ENCODE results near the gene KRTAP10-12. TPM values are rescaled to one million over a fixed set of nuclear protein-coding genes. Genes with fewer than 3 reads are reported as not detected.
A peak's percentile ranks its signal among the peaks of the same experiment; 100 is the strongest.
"Not testable (repeated sequence)": the region's sequence is repeated elsewhere in the genome, so short reads cannot be mapped to it uniquely, and the experiment has no call there.

Gene KRTAP10-12, protein sequence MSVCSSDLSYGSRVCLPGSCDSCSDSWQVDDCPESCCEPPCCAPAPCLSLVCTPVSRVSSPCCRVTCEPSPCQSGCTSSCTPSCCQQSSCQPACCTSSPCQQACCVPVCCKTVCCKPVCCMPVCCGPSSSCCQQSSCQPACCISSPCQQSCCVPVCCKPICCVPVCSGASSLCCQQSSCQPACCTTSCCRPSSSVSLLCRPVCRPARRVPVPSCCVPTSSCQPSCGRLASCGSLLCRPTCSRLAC
- total RNA-seq = not detected
- long read RNA-seq = 0 reads

DNA sequence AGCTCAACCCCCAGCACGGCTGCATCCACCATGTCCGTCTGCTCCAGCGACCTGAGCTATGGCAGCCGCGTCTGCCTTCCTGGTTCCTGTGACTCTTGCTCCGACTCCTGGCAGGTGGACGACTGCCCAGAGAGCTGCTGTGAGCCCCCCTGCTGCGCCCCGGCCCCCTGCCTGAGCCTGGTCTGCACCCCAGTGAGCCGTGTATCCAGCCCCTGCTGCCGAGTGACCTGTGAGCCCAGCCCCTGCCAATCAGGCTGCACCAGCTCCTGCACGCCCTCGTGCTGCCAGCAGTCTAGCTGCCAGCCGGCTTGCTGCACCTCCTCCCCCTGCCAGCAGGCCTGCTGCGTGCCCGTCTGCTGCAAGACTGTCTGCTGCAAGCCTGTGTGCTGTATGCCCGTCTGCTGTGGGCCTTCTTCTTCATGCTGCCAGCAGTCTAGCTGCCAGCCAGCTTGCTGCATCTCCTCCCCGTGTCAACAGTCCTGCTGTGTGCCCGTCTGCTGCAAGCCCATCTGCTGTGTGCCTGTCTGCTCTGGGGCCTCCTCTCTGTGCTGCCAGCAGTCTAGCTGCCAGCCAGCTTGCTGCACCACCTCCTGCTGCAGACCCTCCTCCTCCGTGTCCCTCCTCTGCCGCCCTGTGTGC lies at the start of gene KRTAP10-12:
TSS of gene KRTAP10-12 (plus strand) at position 1 of the 639 bp plus-strand sequence. CDS start at position 31, 30 bp downstream.
- DNase-seq (ENCODE audit: low spot score); intact Hi-C loops (cut with DNase I): not testable (repeated sequence)

DNA sequence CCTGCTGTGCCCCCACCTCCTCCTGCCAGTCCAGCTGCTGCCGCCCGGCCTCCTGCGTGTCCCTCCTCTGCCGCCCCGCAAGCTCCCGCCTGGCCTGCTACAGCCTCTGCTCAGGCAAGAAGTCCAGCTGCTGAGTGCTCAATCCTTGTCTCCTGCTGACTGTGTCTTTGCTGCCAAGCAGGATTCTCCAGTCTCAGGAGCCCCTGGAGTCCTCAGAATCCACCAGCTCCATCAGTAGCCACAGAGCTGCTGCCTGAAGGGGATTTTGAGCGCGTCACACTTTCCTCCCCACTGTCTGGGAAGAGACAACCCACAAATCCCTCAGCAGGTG lies 49.8 kb upstream of the KRTAP10-12 start:
- DNase-seq (ENCODE audit: low spot score) = no peak
- intact Hi-C loops (cut with DNase I) = loop anchor here (10.0 kb wide), 1 partner anchor 138 kb away; no protein-coding TSS in a partner anchor

DNA sequence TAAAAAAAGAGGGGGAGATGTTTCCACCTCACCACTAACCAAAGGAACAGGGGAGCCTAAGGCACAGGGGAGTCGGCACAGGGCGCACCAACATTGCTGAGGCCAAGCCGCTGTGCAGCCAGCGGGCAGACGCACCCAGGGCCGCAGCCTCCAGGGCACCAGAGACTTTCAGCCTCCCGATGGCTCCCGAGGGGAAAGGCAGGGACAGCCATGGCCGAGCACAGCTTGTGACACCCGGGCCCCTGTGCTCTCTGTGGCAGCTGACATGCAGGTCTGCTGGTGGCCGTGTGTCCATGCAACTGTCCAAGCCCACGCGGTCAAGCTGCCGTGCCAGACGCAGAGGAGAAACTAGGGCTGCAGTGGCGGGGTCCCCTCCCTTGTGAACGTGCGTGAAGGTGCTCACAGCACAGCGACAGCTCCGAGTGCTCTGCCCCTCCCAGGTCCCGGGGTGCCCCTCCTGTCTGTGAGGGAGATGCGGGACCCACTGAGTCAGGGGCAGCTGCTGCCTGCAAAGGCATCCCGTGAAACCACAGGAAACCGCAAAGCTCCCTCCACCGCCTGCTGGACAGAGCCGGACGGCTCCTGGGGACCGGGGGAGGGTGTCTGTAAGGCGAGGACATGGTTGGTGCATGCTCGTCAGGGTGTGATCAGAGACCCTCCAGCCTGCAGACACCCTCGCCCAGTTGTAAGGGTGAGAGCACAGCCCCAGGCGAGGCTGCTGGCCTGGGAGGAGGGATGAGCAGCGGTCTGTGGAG lies 48.2 kb upstream of the KRTAP10-12 start:
- intact Hi-C loops (cut with DNase I) = loop anchor here (10.0 kb wide), 1 partner anchor 136 kb away; no protein-coding TSS in a partner anchor
- DNase-seq (ENCODE audit: low spot score) = no peak

DNA sequence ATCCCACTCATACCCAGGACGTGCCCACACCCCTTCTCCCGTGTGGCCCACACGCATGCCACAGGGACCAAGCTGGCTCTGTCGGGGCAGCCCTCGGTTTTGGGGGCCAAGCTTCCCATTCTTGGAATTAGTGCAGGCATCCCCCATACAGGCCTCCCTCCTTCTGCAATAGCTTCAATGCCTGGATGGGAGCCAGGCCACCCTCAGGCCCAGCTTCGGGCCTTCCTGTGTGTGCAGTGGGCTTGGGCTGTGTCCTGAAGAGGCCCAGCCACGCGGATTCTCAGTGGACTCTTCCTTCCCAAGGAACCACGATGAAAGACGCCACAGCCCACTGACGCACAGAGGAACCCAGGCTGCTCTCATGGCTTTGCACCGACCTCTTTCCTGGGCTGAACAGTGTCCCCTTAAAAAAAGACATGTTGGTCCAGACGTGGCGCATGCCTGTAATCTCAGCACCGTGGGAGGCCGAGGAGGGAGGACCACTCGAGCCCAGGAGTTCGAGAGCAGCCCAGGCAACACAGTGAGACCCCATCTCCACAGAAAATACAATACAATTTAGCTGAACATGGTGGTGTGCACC lies 47.4 kb upstream of the KRTAP10-12 start:
- intact Hi-C loops (cut with DNase I) = loop anchor here (10.0 kb wide), 1 partner anchor 135 kb away; no protein-coding TSS in a partner anchor
- no peak for DNase-seq (ENCODE audit: low spot score)

DNA sequence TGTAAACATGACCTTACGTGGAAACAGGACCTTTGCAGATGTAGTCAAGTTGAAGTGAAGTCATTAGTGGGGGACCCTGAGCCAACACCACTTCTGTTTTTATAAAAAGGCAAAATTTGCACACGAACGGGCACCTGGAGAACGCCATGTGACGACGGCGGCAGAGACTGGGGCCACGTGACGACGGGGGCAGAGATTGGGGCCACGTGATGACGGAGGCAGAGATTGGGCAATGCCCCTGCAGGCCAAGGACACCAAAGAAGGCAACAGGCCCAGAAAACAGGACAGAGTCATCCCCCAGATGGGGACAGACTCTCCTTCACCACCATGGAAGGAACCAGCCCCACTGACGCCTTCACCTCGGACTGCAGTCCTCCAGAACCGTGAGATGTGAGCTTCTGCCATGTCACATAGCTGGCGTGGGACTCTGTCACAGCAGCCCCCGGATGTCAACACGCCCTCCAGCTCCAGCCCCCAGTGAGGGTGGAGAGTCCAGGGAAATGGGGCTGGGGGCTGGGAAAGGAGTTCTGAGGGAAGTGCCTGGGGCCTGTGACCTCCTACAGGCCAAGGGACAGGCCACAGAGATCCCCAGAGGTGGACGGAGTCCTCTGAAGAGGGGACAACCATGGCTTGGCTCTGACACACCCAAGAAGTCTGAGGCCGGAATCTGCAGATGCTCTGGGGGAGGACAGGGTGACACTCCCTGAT lies 46.6 kb upstream of the KRTAP10-12 start:
- DNase-seq (ENCODE audit: low spot score) = no peak
- intact Hi-C loops (cut with DNase I) = no loop called here

DNA sequence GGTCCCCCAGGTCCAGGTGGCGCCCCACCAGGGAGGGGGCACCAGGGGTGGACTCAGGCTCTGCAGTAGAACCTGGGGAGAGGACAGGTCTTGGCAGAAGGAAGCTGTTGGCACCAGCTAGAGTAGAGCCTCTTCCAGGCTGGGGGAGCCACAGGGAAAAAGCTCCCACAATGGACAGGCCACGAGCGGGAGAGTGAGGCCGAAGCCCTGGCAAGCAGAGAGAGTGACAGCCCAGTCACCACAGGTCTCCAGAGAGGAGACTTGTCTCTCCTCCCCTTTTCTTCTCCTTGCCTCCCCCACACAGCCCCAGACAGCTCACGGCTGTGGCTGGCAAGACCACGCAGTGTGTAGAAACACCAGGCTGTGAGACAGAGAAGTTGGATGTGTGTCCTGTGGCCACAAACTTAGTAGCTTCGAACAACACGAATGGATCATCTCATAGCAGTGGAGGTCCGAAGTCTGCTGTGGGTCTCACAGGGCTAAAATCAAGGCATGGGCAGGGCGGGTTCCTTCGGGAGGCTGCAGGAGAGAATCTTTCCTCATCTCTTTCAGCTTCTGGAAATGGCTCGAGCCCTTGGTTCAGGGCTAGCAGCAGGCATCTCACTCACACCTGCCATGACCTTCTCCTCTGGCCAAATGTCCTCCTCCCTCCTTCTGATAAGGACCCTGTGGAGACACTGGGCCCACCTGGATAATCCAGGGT lies 45.8 kb upstream of the KRTAP10-12 start:
- DNase-seq (ENCODE audit: low spot score) = no peak
- intact Hi-C loops (cut with DNase I) = no loop called here

DNA sequence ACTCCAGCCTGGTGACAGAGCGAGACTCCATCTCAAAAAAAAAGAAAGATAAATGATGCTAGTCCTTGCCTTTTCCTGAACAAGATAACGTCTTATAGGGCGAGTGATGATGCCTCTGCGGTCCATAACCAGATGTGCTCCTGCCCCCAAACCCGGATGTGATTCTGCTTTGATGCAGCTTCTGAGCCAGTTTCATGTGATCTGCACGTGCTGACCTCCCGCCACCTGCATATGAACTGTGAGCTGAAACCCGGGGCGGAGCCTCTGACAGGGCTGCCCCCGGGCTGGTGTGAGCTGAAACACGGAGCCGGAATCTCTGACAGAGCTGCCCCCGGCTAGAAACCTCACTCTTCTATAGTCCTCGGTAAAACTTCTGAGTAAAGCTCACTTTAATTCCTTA lies 43.8 kb upstream of the KRTAP10-12 start:
- intact Hi-C loops (cut with DNase I) = no loop called here
- DNase-seq (ENCODE audit: low spot score) = no peak

DNA sequence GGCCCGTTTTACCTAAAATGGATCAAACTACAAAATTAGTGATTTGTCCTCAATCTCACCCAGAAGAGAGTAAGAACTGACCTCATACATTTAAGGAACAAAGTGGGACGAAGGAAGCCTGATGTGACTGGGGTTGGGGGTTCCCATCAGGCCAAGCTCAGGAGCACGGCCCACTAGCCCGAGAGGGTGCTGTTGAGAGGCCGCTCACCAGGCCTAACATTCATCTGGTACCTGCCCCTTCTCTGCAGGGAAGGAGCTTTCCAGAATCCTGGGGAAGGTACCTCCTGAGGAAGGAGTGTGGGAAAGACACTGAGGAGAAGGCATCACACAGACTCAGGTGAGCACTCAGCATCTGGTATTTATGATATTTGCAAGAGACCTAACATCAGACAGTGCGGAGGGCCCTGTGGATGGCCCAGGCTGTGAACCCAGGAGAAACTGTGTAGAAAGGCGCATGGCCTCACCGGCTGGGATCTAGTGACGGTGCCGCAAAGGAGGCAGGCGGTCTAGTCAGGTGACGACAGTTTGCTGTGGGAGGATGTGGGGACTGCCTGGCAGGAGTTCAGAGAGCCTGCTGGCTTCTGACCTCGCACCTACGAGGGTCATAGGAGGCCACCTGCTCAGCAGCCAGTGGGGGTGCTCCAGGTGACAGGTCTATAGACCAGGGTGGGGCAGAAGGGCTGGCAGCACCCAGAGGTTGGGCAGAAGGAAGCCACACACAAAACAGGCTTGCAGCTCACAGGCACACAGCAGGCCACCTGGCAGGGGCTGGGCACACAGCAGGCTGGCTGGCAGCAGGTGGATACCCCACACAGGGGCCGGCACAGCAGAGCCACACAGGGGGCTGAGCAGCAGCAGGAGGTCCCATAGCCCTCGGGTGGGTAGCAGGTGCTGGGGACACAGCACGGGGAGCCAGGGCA lies 43.1 kb upstream of the KRTAP10-12 start:
- intact Hi-C loops (cut with DNase I) = no loop called here
- DNase-seq (ENCODE audit: low spot score) = no peak

DNA sequence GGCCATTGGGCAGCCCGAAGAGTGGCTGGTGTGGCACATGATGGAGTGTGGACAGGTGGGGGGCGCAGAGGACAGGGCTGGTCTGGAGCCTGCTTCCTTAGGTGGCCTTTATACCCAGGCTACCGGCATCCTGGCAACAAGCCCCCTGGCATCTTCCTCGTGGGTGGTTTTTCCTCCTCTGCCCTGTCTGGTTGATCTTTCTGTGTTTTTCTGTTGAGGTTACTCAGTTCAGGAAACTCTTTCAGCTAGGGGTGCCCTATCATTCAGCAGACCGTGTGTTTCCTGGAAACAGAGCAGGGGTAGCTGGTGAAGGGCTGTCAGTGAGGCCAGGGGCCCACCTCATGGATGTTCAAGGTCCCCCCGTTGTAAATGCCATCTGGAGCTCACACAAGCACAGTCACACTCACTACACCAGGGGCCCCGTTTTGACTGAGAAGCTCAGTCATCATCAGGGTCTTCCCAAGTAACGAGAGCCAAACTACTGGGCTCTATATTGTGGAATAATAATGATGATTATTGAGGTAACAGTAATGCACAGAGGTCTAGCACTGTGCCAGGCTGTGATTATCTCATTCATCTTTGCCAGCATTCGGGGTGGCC lies 42.3 kb upstream of the KRTAP10-12 start, which contains the start of gene KRTAP12-4:
TSS of gene KRTAP12-4 (minus strand) at position 84 of the 600 bp plus-strand sequence. CDS start at position 39, 45 bp downstream.
- no peak for DNase-seq (ENCODE audit: low spot score)
- intact Hi-C loops (cut with DNase I) = no loop called here

DNA sequence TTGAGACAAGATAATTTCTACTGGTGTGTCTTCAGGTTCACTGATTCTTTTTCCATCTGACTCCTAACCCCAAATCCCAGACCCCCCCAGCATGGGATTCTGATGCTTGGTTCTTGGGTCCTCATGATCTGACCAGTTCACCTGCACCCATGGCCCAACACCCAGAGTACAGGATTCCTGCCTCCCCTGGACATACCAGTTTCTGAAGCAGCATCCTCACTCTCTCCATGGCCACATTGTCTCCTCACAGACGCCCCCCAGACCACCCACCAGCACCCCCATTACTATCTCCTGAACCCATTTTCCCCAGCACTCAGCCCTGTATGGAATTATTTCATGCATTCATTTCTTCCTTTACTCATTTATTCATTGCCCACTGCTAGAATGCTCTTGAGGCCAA lies 40.1 kb upstream of the KRTAP10-12 start:
- intact Hi-C loops (cut with DNase I) = no loop called here
- DNase-seq (ENCODE audit: low spot score) = no peak

DNA sequence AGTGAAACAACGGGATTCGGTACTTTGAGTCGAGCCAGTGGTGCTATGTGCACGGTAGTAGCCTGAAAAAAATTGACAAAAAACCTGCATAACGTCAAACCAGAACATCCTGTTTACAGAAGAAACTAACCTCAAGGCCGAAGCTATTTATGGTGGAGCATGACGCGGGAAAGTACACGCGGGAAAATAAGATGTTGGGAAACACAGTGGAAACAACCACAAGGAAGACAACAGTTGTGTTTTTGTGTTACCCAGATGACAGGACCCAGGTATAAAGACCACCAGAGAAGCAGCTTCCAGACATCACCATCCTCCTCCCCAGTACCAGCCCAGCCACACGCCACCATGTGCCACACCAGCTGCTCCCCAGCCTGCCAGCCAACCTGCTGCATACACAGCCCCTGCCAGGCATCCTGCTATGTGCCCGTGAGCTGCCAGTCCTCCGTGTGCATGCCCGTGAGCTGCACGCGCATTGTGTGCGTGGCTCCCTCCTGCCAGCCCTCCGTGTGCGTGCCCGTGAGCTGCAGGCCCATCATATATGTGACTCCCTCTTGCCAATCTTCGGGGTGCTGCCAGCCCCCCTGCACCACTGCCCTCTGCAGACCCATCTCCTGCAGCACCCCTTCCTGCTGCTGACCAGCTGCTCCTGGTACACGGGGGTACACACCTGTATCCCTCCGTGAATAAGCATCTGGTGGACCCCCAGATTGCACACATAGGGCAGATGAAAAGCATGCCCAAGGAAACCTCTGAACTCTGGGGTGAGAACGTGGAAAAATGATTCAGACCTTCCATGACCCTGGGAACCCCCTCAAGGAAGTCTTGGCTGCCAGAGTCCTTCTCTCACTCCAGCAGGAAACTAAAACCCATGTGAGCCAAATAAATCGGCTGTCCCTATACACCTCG lies 39.1 kb upstream of the KRTAP10-12 start, which contains the start of gene KRTAP12-3:
TSS of gene KRTAP12-3 (plus strand) at position 298 of the 906 bp plus-strand sequence. CDS start at position 346, 48 bp downstream.
- intact Hi-C loops (cut with DNase I) = no loop called here
- no peak for DNase-seq (ENCODE audit: low spot score)

DNA sequence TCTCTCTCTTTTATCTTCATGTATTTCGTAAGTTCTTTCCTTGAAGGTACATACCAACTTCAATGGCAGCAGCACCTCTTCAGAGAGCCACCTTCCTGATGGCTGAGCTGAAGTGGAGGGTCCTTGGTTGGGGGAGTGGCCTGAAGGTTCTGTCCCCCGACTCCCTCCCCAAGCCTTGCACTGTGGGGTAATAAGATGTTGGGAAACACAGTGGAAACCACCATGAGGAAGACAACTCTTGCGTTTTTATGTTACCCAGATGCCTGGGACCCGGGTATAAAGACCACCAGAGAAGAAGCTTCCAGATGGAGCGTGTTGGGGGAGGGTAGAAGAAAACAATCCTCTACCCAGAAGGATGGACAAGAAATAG lies 38.4 kb upstream of the KRTAP10-12 start:
- no peak for DNase-seq (ENCODE audit: low spot score)
- intact Hi-C loops (cut with DNase I) = no loop called here

DNA sequence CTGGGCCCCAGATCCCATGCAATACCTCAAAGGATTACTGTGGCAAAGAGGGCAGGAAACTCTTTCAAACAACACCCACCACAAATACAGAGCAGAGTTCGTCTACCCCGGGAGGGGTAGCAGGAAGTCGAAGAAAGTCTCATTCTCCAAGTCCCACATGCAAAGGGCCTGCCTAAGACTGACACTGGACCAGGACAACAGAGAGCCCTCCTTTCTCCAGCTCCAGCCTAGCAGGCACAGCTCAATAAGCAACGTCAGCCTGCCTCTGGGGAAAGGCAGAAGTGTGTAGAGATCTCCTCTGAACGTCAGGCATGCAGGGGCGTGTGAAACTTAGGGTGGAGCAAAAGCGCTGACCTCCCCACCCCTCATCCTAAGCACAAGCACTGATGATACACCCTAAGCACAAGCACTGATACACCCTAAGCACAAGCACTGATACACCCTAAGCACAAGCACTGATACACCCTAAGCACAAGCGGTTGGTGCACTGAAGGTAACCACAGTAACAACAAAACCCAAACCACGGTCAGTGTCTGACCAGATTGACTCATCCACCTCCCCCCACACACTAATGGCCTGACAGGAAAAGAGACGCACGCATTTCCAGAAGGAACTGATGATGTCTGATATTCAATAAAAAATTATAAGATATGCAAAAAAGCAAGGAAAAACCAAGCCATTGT lies 37.9 kb upstream of the KRTAP10-12 start:
- intact Hi-C loops (cut with DNase I) = no loop called here
- no peak for DNase-seq (ENCODE audit: low spot score)

DNA sequence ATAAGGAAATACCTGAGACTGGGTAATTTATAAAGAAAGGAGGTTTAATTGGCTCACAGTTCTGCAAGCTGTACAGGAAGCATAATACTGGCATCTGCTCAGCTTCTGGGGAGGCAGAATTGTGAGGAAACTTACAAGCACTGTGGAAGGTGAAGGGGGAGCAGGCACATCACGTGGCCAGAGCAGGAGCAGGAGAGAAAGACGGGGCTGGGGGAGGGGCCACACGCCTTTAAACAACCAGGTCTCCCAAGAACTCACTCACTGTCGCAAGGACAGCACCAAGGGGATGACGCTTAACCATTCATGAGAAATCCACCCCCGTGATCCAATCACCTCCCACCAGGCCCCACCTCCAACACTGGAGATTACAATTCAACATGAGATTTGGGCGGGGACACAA lies 35.4 kb upstream of the KRTAP10-12 start:
- intact Hi-C loops (cut with DNase I) = not testable (repeated sequence)
- DNase-seq (ENCODE audit: low spot score) = peak; percentile 14

DNA sequence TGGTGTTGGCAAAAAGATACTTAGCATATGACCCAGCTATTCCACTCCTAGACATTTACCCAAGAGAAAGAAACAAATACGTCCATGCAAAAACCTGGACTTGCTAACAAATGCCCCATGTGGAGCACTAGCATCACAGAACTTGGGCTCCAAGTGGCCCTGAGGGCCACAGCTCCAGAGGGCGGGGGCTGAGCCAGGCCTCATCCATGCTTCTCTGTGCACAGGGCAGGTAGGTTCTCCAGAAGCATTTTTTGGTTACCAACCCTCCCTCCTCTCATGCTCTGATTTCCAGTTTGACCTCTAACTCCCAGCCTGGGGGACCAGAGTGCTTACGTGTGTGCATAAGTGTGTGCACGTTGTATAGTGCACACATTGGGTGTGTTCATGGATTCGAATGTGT lies 32.3 kb upstream of the KRTAP10-12 start:
- peak; percentile 7 for DNase-seq (ENCODE audit: low spot score)
- intact Hi-C loops (cut with DNase I) = no loop called here

Measured in cardiac septum (tissue), 1 donor.